Measurements from ENCODE around the gene ATG9B.

The ATG9B gene

DNA sequence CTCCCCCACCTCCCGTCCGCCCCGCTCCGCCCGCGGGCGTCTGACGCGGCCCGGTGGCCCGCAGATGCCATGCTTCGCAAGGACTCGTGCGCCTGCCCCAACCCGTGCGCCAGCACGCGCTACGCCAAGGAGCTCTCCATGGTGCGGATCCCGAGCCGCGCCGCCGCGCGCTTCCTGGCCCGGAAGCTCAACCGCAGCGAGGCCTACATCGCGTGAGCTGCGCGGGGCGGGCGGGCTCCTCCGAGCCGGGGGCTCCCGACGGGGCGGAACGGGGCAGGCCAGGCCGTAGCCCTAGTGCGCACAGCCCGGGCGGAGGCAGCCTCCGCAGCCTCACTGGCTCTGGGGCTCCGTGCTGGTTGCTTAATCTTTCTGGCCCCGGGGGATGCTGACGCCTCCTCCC, 26.8 kb upstream of the ATG9B start:
- Histone ChIP-seq H3K27ac (ENCODE audit: low read length, poor library complexity, severe bottlenecking) (no peak overlapping the region), H3K9ac (ENCODE audit: low read length) (no peak overlapping the region), H2BK12ac (ENCODE audit: low read length in 2 of 2) (no peak overlapping the region), H4K8ac (ENCODE audit: low read length) (no peak overlapping the region), H3K23ac (ENCODE audit: low read length in 2 of 2) (no peak overlapping the region), H3K27me3 (ENCODE audit: control insufficient read depth in 1 of 2, insufficient read depth in 1 of 2, low read length in 2 of 2) (peaks cover 8 to 16% of the 10 kb centered on the region in 2 experiments), H3K4me3 (ENCODE audit: insufficient read depth in 1 of 2, low read depth in 1 of 2, low read length in 2 of 2) (peak overlapping the region; percentile 3 to 37), H3K4me2 (ENCODE audit: low read length, poor library complexity, severe bottlenecking) (peak overlapping the region; percentile 62), H3K36me3 (ENCODE audit: control insufficient read depth in 1 of 2, insufficient read depth in 2 of 2, low read depth in 1 of 2, low read length in 2 of 2) (peaks cover 19 to 47% of the 10 kb centered on the region in 2 experiments), H2BK5ac (ENCODE audit: low read depth, low read length, poor library complexity, severe bottlenecking) (no peak overlapping the region), H2AFZ (ENCODE audit: low read depth, low read length) (no peak overlapping the region), H3K4me1 (ENCODE audit: control insufficient read depth, insufficient read depth, low read depth, low read length) (peaks cover 17% of the 10 kb centered on the region), H2BK15ac (ENCODE audit: low read depth, poor library complexity, severe bottlenecking) (peak overlapping the region; percentile 49), H2AK5ac (ENCODE audit: low read length, severe bottlenecking) (no peak overlapping the region), H3K14ac (ENCODE audit: low read length in 2 of 2) (no peak overlapping the region), H2BK120ac (ENCODE audit: low read depth, low read length) (no peak overlapping the region), H3K18ac (ENCODE audit: low read depth in 1 of 2, low read length in 2 of 2) (no peak overlapping the region), H3K79me1 (replicated peaks; ENCODE audit: low read length, poor library complexity, severe bottlenecking) (peaks cover 4% of the 10 kb centered on the region), H4K91ac (ENCODE audit: low read length) (no peak overlapping the region), H3K4ac (ENCODE audit: low read depth in 1 of 2, low read length in 2 of 2) (no peak overlapping the region), H3K9me3 (ENCODE audit: control insufficient read depth, low read length) (no peaks in the 10 kb centered on the region)
- peak; percentile 87 for DNase-seq
- WGBS: 2% methylated on average over 44 of the region's 50 CpGs

DNA sequence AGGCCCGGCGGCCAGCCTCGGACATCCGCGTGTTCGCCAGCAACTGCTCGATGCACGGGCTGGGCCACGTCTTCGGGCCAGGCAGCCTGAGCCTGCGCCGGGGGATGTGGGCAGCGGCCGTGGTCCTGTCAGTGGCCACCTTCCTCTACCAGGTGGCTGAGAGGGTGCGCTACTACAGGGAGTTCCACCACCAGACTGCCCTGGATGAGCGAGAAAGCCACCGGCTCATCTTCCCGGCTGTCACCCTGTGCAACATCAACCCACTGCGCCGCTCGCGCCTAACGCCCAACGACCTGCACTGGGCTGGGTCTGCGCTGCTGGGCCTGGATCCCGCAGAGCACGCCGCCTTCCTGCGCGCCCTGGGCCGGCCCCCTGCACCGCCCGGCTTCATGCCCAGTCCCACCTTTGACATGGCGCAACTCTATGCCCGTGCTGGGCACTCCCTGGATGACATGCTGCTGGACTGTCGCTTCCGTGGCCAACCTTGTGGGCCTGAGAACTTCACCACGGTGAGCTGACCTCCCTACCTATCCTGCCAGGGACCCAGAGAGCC, 24.7 kb upstream of the ATG9B start:
- DNase-seq: no peak
- no peak overlapping the region for H2AK5ac ChIP-seq (ENCODE audit: low read length, severe bottlenecking)
- H3K9me3 ChIP-seq (ENCODE audit: control insufficient read depth, low read length): no peaks in the 10 kb centered on the region
- H3K27ac ChIP-seq (ENCODE audit: low read length, poor library complexity, severe bottlenecking): no peak overlapping the region
- H3K36me3 ChIP-seq (ENCODE audit: control insufficient read depth in 1 of 2, insufficient read depth in 2 of 2, low read depth in 1 of 2, low read length in 2 of 2): peaks cover 18 to 46% of the 10 kb centered on the region in 2 experiments
- no peak overlapping the region for H3K9ac ChIP-seq (ENCODE audit: low read length)
- H2AFZ ChIP-seq (ENCODE audit: low read depth, low read length): no peak overlapping the region
- H3K4me1 ChIP-seq (ENCODE audit: control insufficient read depth, insufficient read depth, low read depth, low read length): peaks cover 17% of the 10 kb centered on the region
- H3K18ac ChIP-seq (ENCODE audit: low read depth in 1 of 2, low read length in 2 of 2): no peak overlapping the region
- peak overlapping the region; percentile 52 for H4K91ac ChIP-seq (ENCODE audit: low read length)
- H2BK12ac ChIP-seq (ENCODE audit: low read length in 2 of 2): no peak overlapping the region
- no peak overlapping the region for H3K4me2 ChIP-seq (ENCODE audit: low read length, poor library complexity, severe bottlenecking)
- H4K8ac ChIP-seq (ENCODE audit: low read length): no peak overlapping the region
- H3K4ac ChIP-seq (ENCODE audit: low read depth in 1 of 2, low read length in 2 of 2): no peak overlapping the region
- no peak overlapping the region for H3K4me3 ChIP-seq (ENCODE audit: insufficient read depth in 1 of 2, low read depth in 1 of 2, low read length in 2 of 2)
- H3K79me1 ChIP-seq (replicated peaks; ENCODE audit: low read length, poor library complexity, severe bottlenecking): no peaks in the 10 kb centered on the region
- 94% methylated on average over 38 of the region's 38 CpGs for WGBS
- H2BK120ac ChIP-seq (ENCODE audit: low read depth, low read length): no peak overlapping the region
- no peak overlapping the region for H2BK5ac ChIP-seq (ENCODE audit: low read depth, low read length, poor library complexity, severe bottlenecking)
- peaks cover 8 to 16% of the 10 kb centered on the region in 2 experiments for H3K27me3 ChIP-seq (ENCODE audit: control insufficient read depth in 1 of 2, insufficient read depth in 1 of 2, low read length in 2 of 2)
- peak overlapping the region; percentile 83 for H2BK15ac ChIP-seq (ENCODE audit: low read depth, poor library complexity, severe bottlenecking)
- no peak overlapping the region for H3K14ac ChIP-seq (ENCODE audit: low read length in 2 of 2)
- no peak overlapping the region for H3K23ac ChIP-seq (ENCODE audit: low read length in 2 of 2)

DNA sequence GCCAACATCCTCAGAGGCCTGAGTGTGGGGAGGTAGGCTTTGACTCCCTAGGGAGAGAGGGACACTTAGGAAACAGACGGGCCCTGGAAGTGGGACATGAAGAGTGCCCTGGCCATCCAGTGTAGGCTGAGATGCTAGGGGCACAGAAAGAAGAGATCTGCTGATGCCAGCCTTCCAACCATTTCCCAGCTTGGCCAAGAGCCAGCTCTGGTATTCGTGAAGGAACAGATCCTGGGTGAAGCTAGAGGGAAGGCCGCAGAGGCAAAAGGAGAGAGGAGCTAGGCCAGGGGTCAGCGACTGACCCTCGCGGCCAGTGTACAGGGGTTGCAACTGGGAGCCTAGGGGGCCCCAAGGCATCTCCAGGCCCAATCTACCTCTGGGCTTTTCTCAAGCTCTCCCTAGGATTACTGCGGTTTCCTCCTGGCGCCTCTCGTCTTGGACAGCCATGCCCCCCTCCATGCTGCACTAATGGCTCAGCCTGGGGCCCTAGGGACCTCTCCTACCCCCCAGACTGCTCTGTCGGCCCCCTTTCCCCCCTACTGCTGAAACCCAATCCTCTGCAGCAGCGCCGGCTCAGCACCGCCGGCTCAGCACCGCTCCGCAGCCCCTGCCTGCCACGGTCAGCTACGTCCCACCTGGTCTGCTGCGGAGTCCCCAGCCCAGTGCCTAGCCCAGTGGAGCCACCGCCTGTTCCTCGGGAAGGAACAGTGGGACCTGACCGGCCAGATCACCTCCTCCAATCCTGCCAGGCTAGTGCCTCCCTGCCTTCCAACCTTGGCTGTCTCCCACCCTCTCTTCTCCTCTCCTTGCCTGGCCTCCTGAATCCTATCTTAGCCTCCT, 23.9 kb upstream of the ATG9B start, which contains the start of gene ASIC3:
Gene ASIC3, plus strand, starts transcription at position 556 of the 840 bp plus-strand sequence. CDS start 355 bp downstream, outside the sequence.
- H3K9ac ChIP-seq (ENCODE audit: low read length): peak within 1 kb of the TSS; percentile 55
- no peak for DNase-seq
- no peak within 1 kb of the TSS for H3K14ac ChIP-seq (ENCODE audit: low read length in 2 of 2)
- no peak within 1 kb of the TSS for H4K8ac ChIP-seq (ENCODE audit: low read length)
- peak within 1 kb of the TSS; percentile 83 for H2BK15ac ChIP-seq (ENCODE audit: low read depth, poor library complexity, severe bottlenecking)
- no peak within 1 kb of the TSS for H2BK12ac ChIP-seq (ENCODE audit: low read length in 2 of 2)
- no peak within 1 kb of the TSS for H3K27ac ChIP-seq (ENCODE audit: low read length, poor library complexity, severe bottlenecking)
- WGBS: 88% methylated on average over 22 of the region's 22 CpGs
- H3K4me1 ChIP-seq (ENCODE audit: control insufficient read depth, insufficient read depth, low read depth, low read length): peaks cover 17% of the 10 kb centered on the region
- H3K4me3 ChIP-seq (ENCODE audit: insufficient read depth in 1 of 2, low read depth in 1 of 2, low read length in 2 of 2): no peak within 1 kb of the TSS
- peak within 1 kb of the TSS; percentile 52 for H4K91ac ChIP-seq (ENCODE audit: low read length)
- H2BK120ac ChIP-seq (ENCODE audit: low read depth, low read length): no peak within 1 kb of the TSS
- H3K36me3 ChIP-seq (ENCODE audit: control insufficient read depth in 1 of 2, insufficient read depth in 2 of 2, low read depth in 1 of 2, low read length in 2 of 2): peaks cover 11 to 46% of the 10 kb centered on the region in 2 experiments
- no peaks in the 10 kb centered on the region for H3K9me3 ChIP-seq (ENCODE audit: control insufficient read depth, low read length)
- H3K79me1 ChIP-seq (replicated peaks; ENCODE audit: low read length, poor library complexity, severe bottlenecking): no peaks in the 10 kb centered on the region
- H3K4me2 ChIP-seq (ENCODE audit: low read length, poor library complexity, severe bottlenecking): no peak within 1 kb of the TSS
- peaks cover 8 to 16% of the 10 kb centered on the region in 2 experiments for H3K27me3 ChIP-seq (ENCODE audit: control insufficient read depth in 1 of 2, insufficient read depth in 1 of 2, low read length in 2 of 2)
- H2BK5ac ChIP-seq (ENCODE audit: low read depth, low read length, poor library complexity, severe bottlenecking): no peak within 1 kb of the TSS
- H2AK5ac ChIP-seq (ENCODE audit: low read length, severe bottlenecking): no peak within 1 kb of the TSS
- H3K18ac ChIP-seq (ENCODE audit: low read depth in 1 of 2, low read length in 2 of 2): no peak within 1 kb of the TSS
- no peak within 1 kb of the TSS for H3K4ac ChIP-seq (ENCODE audit: low read depth in 1 of 2, low read length in 2 of 2)
- no peak within 1 kb of the TSS for H3K23ac ChIP-seq (ENCODE audit: low read length in 2 of 2)
- no peak within 1 kb of the TSS for H2AFZ ChIP-seq (ENCODE audit: low read depth, low read length)
